HG02938 (cell line): ENCODE measurements around the gene CLTA.

Source experiments
- ATAC-seq: cut with Tn5 transposase; IDR thresholded peaks from one replicate; pipeline ENCODE4 v1.9.1; 2021; ENCODE audit warnings: mild to moderate bottlenecking, moderate library complexity; ENCODE audit not compliant: unreplicated experiment

CLTA gene, protein sequence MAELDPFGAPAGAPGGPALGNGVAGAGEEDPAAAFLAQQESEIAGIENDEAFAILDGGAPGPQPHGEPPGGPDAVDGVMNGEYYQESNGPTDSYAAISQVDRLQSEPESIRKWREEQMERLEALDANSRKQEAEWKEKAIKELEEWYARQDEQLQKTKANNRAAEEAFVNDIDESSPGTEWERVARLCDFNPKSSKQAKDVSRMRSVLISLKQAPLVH

DNA sequence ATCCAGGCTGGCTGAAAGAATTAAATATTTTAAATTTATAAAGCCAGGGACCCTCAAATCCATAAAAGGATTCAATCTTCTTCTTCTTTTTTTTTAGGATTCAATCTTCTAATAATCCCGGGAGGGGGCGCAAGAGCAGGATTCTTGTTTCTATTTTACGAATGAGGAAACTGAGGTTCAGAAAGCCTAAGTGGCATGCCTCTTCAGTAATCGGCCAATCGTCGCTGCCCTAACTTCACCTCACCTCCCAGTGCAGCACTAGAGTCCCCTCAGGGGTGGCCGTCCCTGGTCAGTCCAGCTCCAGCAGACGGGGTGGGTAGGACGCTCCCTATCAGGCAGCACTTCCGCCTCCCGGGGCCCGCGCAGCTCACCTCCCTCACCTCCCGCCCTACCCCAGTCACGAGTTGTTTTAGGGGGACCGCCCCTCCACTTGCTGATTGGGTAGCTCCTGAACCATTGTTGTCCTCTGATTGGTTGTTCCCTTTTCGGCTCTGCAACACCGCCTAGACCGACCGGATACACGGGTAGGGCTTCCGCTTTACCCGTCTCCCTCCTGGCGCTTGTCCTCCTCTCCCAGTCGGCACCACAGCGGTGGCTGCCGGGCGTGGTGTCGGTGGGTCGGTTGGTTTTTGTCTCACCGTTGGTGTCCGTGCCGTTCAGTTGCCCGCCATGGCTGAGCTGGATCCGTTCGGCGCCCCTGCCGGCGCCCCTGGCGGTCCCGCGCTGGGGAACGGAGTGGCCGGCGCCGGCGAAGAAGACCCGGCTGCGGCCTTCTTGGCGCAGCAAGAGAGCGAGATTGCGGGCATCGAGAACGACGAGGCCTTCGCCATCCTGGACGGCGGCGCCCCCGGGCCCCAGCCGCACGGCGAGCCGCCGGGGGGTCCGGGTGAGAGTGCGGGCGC is at the start of gene CLTA:
TSS of gene CLTA (plus strand) at position 534 of the 902 bp plus-strand sequence. CDS start at position 670, 136 bp downstream.
- peak; percentile 97 for ATAC-seq

DNA sequence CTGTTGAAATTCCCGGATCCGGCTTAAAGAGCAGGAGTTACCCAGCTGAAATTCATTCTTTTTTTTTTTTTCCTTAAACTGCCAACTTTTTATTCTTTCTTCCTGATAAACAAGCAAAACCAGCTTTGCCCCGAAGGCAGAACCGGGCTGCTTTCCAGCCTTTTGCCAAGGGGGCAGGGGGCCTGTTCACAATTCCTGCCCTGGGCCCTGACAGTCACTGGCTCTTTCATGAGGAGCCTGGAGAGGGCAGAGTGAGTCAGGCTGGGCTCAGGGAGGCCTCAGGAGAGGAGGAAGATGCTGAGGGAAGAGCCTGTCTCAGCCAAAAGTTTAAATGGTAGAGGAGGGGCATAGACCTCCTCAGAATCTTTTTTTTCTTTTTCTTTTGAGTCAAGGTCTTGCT is 49.4 kb upstream of the CLTA start:
- ATAC-seq, result no peak

DNA sequence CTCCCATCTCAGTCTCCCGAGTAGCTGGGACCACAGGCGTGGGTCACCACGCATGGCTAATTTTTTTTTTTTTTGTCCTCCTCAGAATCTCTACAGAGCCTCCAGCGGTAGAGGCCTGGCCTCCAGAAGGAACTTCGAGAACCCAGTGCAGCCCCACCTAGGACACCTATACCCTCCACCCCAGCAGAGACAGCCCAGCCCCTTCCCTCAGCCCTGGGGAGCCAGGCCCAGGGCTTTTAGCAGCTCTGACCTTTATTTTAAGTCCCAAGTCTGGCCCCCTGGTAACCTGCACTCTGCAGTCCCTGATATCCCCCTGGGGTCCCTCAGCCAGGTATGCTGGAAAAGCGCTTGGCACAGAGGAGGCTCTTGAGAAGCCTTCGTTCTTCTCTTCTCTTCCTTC is 49.0 kb upstream of the CLTA start:
- no peak for ATAC-seq

DNA sequence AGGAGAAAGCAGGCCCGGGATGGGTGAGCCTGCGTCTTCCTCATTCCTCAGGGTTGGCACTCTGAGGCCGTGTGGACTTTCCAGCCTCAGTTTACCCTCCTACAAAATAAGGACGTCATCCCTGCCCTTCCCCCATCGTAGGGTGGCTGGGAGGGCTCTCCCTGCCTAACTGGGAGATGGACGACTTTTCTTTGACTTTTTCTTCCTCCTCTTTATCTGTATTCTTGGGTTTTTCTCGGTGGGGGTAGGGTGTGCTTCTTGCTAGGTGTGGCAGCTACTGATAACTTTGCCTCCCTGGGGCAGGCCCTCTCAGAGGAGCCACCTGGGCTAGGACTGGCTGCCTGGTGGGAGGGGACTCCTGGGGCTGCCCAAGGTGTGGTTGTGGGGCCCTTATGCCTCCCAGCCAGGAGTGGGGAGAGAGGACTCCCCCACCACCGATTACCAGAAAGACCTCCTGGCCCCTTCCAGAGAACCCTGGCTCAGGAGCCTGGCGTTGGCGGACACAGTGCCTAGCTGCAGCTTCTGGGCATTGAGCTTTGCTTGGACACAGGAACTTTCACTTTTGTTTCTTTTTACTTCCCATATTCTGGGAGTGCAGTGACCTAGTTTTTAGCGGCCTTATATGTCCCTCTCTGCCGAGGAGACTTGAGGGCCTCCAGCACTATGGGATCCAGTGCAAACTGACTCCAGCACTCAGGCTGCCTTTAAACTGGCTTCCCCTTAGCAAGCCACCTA is 48.0 kb upstream of the CLTA start:
- no peak for ATAC-seq

DNA sequence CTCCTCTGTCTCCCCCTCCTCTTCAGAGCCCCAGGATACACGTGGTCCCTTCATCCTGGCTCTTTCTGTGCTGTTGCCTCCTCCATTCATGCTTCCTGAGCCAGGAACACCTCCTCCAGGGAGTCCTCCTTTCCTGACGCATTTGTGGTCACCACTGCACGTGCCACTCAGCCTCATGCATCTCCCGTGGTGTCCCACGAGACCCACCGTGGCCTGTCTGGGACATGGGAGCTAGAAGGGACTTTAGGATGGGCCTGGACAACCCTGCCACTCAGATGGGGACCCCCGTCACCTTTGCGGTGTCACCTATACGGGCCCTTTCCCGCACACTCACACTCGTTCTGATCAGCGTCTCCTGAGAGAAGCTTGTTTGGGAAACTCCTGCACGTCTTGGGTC is 47.5 kb upstream of the CLTA start:
- ATAC-seq, result no peak

DNA sequence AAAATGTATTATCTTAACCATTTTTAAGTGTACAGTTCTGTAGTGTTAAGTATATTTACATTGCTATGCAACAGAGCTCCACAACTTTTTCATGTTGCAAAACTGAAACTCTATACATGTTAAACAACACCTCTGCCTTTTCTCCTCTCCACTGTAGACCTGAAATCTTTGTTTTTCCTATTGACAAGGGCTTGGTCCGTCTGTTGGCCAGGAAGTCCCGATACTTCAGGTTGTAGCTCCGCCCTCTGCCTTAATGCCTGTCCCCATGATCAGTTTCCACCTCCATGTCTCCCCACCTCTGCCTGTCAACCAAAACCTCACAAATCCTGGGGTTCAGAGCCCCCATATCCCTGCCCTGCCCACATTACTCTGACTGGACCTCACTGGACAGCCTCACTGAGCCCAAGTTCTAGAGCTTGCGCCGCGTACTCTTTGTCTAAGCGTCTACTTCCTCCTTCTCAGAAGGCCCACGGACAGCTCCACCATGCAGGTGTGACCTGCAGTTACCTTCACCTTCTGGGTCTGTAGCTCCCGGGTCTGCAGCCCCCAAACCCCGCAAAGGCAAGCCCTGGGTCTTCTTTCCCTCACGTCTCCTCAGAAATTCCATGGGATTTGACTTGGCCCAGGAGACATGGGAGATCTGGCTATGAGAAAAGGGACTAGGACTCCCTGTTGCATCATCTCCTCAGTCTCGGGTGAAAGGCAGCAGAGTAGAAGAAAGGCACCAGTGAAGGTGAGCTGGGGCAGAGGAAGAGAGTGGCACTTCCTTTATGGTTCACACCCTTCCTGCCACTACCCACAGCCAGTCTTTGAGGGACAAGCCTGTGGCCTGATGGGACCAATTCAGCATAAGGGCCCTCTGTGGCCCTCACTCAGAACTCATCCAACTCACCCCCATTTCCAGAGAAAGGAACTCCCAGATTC is 46.1 kb upstream of the CLTA start:
- no peak for ATAC-seq

DNA sequence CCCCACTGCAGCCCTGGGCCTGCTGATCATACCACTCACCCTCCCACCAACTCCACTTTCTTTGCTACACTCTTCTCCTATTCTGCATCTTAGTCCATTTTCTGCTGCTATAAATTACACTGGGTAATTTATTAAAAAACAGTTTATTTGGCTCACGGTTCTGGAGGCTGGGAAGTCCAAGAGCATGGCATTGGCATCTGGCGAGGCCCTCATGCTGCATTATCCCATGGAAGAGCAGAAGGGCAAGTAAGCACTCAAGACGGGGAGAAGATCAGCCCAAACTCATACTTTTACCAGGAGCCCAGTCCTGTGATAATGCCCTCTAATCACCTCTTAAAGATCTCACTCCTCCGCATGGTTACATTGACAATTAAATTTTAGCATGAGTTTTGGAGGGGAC is 44.8 kb upstream of the CLTA start:
- ATAC-seq, result no peak

DNA sequence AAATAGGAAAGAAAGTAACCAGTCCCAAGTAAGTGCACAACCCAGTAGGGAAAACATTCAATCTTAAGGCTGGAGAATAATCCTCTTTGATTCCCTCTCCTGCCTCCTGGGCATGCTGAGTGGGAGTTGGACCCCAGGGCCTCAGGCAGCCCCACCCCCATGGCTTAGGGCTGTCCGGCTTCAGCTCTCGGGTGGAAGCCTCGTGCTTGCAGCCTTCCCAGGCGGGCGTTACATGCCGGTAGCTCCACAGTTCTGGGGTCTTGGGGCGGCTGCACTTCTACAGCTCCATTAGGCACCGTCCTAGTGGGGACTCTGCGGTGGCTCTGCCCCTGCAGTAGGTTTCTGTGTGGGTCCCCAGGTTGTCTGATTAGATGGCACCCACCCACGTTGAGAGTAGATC is 44.1 kb upstream of the CLTA start:
- ATAC-seq, result no peak

DNA sequence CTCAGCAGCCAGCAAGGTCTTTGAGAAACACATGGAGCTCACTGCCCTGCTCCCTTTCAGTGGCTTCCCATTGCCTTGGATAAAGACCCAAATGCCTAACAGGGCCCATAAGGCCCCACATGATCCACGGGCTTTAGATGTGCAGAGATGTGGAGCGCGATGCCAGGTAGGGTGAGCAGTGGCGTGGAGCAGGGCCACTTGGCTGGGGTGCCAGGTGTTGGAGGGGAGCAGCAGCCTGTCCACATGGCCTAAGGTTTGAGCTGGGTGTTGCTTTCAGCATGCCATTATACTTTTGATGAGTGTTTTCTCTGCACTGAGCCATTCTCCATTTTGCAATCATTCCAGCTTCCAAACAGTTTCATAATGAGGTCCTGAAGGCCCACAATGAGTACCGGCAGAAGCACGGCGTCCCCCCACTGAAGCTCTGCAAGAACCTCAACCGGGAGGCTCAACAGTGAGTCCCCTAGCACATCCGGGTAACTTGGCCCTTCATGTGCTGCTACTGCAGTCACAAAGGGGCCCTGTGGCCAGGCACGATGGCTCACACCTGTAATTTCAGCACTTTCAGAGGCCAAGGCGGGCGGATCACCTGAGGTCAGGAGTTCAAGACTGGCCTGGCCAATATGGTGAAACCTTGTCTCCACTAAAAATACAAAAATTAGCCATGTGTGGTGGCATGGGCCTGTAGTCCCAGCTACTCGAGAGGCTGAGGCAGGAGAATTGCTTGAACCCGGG is 43.1 kb upstream of the CLTA start:
- no peak for ATAC-seq

DNA sequence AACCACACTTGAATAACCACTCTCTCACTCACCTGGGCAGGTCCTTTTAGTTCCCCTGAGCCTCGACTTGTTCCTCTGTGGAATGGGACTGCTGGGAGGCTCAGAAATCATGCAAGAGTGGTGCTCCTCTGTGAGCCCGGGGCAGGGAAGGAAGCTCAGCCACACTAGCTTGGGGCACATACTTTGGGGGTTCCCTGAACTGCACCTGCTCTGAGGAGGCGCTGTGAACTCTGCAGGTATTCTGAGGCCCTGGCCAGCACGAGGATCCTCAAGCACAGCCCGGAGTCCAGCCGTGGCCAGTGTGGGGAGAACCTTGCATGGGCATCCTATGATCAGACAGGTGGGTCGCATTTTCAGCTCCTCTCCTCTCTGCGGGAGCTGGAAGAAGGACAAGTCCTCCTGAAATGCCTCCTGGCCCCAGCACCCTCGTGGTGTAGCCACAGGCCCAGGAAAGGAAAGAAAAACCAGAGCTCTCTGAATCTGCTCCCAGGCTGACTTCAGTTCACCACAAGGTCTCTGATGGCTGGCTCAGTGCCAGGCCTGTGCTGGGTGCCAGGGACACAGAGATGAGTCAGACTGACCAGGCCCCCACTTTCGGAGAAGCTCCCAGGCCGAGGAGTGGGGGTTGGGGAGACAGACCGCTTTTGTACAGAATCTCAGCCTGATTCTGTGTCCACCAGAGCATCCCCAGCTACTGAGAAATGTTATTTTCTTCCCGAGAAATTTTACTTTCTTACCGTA is 42.2 kb upstream of the CLTA start:
- no peak for ATAC-seq

DNA sequence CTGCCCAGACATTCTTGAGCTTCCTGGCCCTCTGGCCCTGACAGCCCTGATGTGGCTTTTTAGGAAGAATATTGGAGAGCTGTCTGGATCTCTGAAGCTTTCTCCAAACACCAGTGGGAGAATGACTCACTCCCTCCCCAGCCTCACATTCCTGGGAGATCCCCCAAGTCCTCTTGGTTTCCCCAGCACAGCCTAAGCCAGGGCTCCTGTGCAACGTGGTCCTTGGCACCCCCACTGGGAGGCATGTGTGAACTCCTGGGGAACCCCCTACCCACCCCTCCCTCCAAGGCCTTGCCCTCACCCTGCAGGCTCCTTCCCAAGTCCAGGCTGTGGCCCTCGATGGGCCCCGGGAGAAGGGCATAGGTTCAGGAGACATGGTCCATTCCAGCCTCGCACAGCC is 41.5 kb upstream of the CLTA start:
- no peak for ATAC-seq

DNA sequence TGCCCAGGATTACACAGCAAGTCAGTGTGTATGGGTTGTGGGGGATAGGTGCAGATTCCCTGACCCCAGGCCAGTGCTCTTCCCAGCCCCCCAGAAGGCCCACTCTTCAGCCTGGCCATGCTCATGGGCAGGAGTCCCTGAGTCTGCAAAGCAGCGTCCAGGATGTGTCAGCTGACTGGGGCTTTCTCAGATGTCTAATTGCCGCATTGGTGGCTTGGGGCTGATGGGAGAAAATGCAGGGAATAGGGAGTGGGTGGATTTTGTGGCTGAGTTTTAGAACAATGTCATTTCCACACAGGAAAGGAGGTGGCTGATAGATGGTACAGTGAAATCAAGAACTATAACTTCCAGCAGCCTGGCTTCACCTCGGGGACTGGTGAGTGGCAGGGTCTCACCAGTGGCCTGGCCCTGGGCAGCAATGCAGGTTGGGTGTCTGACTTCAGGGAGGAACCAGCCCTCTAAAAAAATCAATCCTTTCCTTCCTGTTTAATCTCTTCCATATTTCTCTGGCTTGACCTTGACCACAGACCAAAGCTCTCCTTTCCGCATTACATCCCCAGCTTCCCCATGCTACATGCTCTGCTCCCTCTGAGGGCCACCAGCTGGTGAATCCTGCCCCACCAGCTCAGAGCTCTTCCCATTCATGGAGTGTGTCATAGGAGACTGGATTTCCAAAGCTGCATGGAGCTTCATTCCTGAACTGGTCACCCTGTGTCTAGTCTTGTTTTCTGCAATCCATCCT is 40.0 kb upstream of the CLTA start:
- ATAC-seq, result no peak

DNA sequence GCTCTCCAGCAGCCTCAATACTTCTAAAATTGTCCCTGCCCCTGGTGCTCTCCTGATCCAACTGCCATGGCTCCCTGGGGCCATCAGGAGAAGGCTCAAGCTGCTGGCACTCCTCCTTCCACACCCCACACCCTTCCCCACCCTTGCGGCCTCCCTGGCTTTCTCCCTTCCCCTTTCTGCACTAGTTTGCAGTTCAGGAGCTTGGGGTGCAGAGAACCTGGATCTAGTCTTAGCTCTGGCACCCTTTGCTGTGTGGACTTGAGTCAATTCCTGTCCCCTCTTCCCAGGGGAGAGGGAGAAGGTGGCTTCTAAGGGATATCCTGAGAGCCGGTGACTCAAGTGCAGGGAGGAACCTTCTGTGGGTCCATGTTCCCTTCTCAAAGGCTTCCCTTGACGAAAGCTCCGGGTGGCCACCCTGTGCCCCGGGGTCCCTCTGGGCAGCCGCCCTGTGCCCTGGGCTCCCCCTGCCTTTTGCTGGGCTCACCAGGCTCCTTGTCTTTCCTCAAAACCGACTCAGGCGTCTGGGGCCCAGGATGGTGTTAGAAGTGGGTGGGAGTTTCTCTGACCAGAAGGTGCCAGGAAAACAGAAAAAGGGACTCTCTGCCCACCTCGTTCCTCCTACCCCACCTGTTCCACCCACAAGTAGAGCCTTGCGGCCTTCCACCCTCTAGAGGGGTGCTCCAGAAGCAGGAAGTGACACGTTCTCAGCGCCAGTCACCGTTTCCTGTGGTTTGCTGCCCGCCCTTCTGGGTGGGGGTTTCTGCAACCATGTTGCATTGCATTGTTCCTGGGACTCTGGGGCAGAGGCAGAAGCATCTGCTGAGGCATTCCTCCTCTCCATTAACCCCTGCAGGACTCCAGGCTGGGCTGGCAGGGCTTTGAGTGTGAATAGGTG is 39.2 kb upstream of the CLTA start:
- ATAC-seq, result peak; percentile 84

DNA sequence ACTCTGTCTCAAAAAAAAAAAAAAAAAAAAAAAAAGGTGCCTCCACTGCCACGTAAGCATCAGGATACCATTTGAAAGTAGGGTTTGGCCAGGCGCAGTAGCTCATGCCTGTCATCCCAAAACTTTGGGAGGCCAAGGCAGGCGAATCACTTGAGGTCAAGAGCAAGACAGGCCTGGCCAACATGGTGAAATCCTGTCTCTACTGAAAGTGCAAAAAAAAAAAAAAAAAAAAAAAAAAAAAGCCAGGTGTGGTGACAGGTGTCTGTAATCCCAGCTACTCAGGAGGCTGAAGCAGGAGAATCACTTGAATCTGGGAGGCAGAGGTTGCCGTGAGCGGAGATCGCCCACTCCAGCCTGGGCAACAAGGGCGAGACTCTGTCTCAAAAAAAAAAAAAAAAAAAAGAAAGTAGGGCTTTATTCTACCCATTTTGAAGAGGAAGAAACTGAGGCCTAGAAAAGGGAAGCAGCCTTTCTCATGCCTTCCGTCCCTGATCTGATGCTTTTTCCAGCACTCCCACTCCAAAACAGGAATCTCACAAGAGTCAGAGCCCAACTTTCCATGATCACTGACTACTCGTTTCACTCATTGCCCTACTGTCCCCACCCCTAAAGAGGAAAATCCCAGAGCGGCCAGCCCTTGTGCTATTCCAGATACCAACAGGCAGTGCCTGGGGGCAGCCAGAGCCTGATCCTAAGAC is 37.8 kb upstream of the CLTA start:
- ATAC-seq, result no peak

DNA sequence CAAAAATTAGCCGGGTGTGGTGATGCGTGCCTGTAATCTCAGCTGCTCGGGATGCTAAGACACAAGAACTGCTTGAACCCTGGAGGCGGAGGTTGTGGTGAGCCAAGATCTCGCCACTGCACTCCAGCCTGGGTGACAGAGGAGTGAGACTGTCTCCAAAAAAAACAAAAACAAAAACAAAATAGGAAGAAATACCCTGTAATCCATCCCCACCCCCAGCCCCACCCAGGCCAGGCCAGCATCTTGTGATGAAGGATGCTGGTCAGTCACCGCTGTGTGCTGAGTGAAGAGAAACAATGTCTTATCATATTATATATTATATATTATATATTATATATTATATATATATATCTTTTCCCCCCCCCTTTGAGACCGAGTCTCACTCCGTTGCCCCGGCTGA is 37.0 kb upstream of the CLTA start:
- ATAC-seq, result no peak

DNA sequence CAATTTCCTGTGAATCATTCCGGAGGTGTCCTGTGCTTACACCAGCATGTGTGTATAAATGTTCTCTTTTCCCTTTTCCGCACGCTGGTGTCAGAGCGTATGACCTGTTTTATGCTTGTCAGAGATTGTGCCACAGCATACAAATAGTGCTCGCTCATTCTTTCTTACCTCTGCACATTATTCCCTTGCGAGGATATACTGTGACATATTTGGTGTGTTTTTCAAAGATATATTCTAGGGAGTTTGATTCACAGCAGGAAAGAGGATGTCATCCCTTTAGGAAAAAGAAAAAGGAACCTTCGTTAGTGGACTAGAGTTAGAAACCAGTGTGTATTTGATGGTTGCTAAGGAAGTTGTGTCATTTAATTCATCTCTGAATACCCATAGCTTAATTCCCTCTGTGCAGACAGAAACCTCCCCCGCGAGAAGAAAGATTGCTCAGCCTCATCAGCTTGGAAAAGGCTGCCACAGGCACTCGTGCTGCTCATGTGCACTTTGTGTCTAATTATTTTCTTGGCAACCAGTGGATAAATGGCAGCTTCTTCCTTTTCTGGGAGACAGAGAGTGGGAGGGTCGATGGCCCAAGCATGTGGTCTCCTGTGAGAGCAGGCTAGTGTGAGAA is 36.3 kb upstream of the CLTA start:
- no peak for ATAC-seq

DNA sequence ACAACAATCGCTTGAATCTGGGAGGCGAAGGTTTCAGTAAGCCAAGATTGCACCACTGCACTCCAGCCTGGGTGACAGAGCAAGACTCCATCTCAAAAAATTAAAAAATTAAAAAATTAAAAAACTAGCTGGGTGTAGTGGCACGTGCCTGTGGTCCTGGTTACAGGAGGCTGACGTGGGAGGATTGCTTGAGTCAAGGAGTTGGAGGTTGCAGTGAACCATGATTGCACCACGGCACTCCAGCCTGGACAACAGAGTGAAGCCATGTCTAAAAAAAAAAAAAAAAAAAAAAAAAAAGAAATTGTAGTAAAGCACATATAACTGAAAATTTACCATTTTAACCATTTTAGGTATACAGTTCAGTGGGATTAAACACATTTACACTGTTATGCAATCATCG is 34.6 kb upstream of the CLTA start:
- ATAC-seq, result no peak
